HG03342 (cell line): ENCODE measurements around the gene TMEM131L.

ENCODE experiments used
- ATAC-seq: cut with Tn5 transposase; IDR thresholded peaks from one replicate; pipeline ENCODE4 v1.9.1; 2021; ENCODE audit warnings: mild to moderate bottlenecking, moderate library complexity; ENCODE audit not compliant: unreplicated experiment

Gene TMEM131L

GRCh38 chr4:153474251-153474650 lies 8.1 kb downstream of the TMEM131L start:
- no peak for ATAC-seq

DNA sequence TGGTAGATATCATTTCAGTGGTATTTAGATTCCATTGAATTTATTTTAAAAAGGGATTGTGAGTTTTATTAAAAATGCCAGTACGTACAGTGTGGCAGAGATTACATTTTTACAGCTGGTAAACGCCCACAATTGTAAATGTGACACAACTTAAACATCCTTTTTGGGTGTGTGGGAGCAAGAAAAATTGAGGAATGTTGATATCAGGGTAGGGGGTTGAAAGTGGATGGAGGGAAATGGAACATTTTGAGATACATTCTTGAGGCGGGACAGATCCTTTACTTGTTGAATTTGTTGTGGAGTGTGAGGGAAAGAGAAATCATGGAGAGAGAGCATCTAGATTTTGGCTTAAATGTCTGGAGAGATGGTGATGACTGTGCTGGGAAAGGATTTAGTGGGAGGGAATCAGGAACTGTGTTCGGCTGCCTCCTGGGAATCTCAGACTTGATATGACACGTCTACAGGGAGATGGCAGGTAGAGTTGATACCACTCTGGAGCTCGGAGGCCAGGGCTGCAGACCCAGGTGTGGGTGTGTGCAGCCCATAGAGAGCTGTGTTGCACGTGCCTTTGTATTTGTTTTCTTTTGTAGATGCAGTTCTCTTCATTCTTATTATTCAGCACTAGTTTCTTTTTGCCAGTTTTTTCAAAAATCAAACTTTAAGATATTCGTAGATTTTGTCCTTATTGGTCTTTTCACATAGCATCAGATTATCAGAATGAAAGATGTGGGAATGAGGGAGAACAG lies 10.8 kb downstream of the TMEM131L start:
- no peak for ATAC-seq

DNA sequence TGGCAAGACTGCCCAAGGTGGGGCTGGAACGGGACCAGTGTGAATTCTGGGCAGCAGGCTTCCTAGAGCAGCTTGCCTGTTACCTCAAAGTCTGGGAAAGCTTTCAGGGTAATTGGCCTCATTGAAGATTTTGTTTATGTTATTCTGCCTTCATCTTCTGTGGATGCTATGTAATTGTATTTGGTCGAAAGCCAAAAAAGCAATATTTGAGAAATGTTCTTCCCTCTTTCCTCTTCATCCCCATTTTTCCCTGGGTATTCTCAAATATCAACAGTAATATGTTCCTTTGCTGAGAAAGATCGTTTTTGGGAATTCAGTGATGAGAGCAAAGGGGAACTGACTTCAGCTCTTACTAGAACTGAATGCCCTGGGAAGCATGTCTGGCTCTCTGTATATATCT lies 12.9 kb downstream of the TMEM131L start:
- no peak for ATAC-seq

- no peak for ATAC-seq
Observed at GRCh38 chr4:153480704-153481103, 14.5 kb downstream of the TMEM131L start.

- ATAC-seq, result no peak
Observed at GRCh38 chr4:153481478-153481877, 15.3 kb downstream of the TMEM131L start.

DNA sequence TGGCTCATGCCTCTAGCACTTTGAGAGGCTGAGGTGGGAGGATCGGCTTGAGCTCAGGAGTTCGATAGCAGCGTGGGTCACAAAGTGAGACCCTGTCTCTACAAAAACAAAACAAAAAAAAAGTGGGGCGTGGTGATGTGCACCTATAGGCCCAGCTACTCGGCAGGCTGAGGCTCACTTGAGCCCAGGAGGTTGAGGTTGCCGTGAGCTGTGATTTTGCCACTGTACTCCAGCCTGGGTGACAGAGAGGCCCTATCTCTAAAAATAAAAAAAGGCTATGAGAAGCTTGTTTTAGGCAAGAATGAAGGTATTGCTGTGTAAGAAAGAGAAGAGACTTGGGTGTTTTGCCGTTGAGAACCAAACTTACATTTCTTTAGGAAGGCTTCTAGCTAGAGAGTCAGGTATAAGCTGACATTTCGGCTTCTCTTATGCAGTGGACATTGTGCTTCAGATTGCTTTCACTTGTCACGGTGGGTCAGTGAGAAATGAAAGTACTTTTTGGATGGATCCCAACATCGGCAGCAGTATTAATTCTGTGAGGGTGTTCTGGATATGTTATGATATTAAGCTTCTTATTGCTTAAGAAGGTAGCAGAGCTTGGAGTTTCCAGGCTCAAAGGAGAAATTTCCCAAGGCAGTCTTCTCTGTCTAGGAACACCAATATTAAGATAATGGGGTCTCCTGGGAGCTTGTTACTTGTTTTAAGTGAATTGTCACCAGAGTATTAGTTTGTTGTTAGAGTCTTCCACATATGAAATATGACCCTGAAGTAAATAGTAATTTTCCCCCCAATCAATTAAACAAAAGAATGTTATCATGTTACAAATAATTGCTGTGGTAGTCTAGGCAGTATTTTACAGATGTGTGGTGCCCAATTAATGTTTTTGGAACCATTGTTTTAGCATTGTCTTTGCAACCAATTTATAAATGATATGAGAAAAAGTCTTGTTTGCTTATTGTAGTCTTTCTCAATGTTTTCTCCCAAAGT lies 17.6 kb downstream of the TMEM131L start:
- ATAC-seq, result no peak

GRCh38 chr4:153485359-153485758 lies 19.2 kb downstream of the TMEM131L start:
- no peak for ATAC-seq

- ATAC-seq, result no peak
Observed at GRCh38 chr4:153485860-153486259, 19.7 kb downstream of the TMEM131L start.

DNA sequence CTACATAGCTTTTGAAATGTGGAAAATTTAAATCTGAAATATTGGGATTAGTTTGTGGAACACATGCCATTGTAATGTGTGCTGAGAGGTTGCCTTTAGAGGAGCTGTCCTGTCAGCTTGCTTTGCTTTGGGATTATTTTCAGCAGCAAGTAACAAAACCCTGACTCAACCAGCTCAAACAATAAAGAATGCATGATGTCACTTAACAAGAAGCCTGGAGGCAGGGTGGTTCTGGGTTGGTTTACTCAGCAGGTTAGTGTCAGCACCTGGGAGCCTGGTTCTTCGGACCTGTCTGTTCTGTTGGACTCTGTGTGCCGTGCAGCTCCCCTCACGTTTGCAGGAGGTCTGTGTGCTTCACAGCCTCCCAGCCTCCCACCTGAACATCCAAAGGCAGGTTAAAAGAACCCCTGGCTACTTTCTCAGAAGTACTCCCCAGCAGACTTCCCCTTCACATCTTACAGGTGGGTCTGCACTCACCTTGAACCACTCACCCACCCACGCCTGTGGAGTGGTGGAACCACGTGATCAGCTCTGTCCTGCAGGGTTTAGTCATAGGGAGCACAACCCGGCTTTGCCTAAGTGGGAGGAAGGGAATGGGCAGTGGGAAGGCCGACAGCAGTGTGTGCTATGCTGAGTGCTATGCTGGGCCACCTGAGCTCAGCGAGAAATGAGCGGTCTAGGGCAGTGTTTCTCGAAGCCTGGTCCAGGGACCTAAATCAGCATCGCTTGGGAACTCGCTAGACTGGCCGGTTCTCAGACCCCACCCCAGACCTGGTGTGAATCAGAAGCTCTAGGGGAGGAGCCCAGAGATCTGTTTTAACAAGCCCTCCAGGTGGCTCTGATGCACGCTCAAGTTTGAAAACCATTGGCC lies 20.4 kb downstream of the TMEM131L start:
- no peak for ATAC-seq

GRCh38 chr4:153488006-153488891 lies 22.1 kb downstream of the TMEM131L start:
- ATAC-seq, result peak; percentile 37

- no peak for ATAC-seq
Observed at GRCh38 chr4:153489856-153490558, 23.8 kb downstream of the TMEM131L start.

DNA sequence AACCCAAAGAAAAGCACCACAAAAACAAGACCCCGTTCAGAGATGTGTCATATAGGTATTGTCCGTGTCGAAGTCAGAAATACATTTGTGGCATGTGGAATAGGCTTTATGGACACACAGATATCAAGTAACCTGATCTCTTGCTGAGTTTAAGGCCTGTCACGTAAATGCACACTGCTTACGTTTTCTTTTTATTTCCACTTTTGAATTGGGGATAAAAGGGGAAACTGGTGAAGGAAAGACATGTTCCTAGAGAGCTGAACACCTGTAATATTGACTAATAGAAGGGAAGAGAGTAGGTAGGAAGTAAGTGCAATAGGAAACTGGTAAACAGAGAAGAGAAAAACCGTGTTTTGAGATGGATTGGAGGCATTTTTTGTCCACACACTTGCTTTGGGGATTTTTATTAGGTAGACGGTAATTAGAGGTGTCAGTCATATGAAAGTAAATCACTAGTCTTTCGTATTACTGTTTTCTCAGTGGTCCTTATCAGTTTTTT lies 24.9 kb downstream of the TMEM131L start:
- ATAC-seq, result no peak

DNA sequence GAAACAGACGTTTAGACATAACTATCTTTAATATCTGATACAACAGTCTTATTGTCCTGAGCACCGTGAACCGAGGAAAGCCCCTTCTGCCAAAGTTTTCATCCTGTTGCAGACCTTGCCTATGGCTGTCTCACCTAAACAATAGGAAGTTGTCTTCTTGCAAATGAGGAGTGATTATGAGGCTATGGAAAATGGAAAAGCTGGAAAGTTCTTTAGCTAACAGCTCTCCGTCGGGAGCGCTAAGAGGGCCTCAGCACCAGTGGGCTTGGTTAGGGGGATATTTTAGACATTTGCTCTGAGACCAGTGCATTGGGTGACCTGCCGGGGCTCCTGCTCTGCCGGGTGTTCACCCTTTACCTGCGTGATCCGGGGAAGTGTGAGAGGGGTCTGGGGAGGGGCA lies 28.4 kb downstream of the TMEM131L start:
- ATAC-seq, result no peak

DNA sequence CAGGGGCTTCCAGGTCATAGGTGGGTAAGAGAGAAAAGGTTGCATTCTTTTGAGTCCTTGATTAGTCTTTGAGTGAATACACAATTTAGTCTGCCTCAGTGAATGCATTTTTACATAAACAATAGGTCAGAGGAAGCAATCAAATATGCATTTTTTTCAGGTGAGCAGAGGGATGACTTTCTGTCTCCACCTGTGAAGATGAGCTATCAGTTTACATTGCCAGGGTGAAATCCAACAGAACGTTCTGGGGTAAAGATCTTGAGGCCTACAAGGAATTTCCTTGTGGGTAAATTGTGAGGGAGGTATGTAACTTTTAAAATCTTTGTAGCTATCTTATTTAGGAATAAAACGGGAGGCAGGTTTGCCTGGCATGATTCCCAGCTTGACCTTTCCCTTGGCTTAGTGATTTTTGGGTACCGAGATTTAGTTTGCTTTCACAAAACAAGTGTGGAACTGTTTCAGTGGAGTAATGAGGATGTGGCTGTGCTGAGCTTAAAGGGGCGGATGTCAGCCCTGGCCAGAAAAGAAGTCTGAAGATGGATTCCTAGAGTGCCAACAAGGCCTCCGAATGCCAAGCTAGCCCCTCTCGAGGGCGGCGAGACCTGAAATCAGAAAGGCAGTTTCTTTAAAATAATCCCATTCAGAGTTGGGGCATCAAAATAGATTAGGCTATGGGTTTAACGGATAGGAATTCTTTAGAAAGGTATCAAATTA lies 29.5 kb downstream of the TMEM131L start:
- ATAC-seq, result no peak

- ATAC-seq, result peak; percentile 41
Observed at GRCh38 chr4:153497091-153497531, 31.0 kb downstream of the TMEM131L start.

DNA sequence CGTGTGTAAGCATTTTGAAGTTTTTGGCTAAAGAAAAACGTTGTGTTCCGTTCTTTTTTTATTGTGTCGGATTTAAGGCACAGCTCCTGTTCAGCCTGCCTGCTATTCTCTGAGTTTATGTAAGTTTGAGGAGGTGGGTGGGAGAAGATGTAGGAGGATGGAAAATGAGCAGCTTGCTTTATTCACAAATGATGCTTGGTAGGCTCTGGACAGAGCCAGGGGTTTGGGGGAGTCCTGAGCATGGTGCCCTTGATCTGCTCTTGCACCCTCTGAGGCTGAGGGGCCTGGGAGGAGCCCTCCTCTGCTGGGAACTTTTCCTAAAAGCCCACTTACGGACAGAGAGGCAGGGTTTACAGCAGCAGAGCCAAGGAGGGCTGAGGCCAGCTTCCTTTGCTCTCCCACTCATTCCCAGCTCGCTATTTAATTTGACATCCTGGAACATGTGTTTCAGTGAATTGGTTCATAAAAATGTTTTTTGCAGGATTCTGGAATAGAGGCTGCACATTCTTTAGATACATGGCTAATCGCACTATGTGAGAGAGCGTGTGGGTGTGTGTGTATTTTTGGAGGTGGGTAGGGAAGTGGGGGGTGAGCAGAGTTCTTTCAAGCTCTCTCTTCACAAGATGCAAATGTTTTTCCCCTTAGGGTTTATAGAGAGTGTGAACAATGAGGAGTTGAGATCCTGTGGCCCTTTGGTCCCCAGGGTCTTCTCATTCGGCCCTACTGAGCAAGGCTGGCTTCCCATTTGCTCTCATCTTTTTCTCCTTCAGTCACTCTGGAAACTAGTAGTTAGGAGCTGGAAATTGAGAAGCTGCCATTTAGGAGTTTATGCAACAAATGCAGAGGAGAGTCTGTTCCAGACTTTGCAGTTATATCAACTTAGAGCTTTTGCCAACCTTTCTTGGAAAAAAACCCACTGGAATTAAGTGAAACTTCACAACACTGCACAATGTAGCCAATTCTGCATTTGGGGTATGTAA lies 32.1 kb downstream of the TMEM131L start:
- peak; percentile 55 for ATAC-seq

- ATAC-seq, result no peak
Observed at GRCh38 chr4:153499005-153499404, 32.8 kb downstream of the TMEM131L start.
